GM12801 (cell line): Measurements from ENCODE around the gene PHLDA3.

ENCODE experiments used
- CTCF ChIP-seq: IDR thresholded peaks from one replicate; pipeline ENCODE4 v1.5.1; 2011; ENCODE audit warnings: control low read depth; ENCODE audit not compliant: insufficient read length; ENCODE audit errors: extremely low read depth

Gene PHLDA3

GRCh38 chr1:201420608-201421002, 48.4 kb downstream of the PHLDA3 start:
- TF ChIP-seq CTCF: no peak

- no peak for TF ChIP-seq CTCF
Measured at GRCh38 chr1:201419746-201420607, 49.0 kb downstream of the PHLDA3 start.

- no peak for TF ChIP-seq CTCF
Measured at GRCh38 chr1:201419256-201419655, 49.7 kb downstream of the PHLDA3 start.

- TF ChIP-seq CTCF: no peak
Measured at GRCh38 chr1:201418461-201418860, 50.5 kb downstream of the PHLDA3 start.
